Hindlimb muscle (tissue), 1 donor: ENCODE measurements around the gene PLS1. TPM values are rescaled to one million over a fixed set of nuclear protein-coding genes. Genes with fewer than 3 reads are reported as not detected.
"Not testable (repeated sequence)": the region's sequence is repeated elsewhere in the genome, so short reads cannot be mapped to it uniquely, and the experiment has no call there.

Experiments used
- DNase-seq: peaks from one replicate; pipeline ENCODE4 v3.0.0-alpha.2; 2013
- polyA plus RNA-seq: library from polyadenylated mRNA; unstranded; fragments of 120-200 nt; gene quantifications from one replicate; pipeline ENCODE4 v1.2.1, GENCODE V29; 2013; ENCODE audit not compliant: insufficient read length

The PLS1 gene, protein sequence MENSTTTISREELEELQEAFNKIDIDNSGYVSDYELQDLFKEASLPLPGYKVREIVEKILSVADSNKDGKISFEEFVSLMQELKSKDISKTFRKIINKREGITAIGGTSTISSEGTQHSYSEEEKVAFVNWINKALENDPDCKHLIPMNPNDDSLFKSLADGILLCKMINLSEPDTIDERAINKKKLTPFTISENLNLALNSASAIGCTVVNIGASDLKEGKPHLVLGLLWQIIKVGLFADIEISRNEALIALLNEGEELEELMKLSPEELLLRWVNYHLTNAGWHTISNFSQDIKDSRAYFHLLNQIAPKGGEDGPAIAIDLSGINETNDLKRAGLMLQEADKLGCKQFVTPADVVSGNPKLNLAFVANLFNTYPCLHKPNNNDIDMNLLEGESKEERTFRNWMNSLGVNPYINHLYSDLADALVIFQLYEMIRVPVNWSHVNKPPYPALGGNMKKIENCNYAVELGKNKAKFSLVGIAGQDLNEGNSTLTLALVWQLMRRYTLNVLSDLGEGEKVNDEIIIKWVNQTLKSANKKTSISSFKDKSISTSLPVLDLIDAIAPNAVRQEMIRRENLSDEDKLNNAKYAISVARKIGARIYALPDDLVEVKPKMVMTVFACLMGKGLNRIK
- 0.79 TPM for polyA plus RNA-seq

DNA sequence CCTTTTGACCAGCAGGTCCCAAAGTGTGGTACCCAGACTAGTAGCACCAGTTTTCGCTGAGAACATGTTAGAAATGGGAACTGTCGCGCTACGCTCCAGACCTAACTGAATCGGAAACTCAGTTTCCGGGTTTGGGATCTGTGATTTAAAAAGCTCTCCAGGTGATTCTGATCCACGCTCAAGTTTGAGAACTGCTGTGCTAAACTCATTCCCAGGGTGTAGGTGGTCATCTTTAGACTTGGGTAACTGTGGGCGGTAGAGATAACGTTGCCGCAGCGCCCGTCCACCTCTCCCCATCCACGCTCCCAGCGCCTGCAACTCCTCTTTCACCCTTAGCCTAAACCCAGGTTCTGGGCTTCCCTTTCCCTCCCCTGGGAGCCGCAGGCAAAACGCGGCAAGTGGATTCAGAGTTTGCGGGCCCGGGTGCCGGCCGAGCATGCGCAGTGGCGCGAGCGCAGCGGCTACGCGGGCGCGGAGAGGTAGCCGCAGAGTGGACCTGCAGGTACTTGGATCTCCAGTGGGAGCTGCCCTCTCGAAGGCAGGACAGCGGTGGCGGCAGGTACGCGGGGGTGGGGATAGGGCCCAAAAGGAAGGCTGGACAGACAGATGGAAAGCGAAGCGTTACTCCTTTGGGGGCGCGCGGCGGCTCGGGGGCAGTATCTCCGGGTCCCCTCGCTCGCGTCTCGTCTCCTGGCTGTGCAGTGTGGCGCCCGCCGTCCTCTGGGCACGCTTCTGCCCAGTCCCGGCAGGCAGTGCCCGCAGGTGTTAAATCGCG, at the start of gene PLS1:
TSS of gene PLS1 (plus strand) at position 443 of the 775 bp plus-strand sequence. CDS start 67,845 bp downstream, outside the sequence.
- DNase-seq, result peak; percentile 68

DNA sequence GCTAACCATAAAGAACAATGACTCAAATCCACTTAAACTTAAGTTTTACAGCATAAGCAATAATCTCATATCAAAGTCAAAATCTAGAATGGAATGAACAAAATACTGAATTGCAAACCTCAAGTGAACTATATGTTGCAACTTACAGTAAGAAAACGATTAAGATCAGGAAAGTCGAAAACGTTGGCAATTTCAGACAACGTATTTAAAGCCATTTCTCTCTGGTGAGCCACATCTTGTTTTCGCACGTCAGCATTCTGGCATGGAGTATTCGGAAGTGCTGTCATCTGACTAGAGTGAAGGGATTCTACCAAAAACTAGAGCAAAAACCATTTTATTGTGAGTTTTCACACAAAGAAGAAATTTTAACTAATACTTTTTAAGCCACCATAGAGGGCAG, 46.2 kb upstream of the PLS1 start:
- no peak for DNase-seq

DNA sequence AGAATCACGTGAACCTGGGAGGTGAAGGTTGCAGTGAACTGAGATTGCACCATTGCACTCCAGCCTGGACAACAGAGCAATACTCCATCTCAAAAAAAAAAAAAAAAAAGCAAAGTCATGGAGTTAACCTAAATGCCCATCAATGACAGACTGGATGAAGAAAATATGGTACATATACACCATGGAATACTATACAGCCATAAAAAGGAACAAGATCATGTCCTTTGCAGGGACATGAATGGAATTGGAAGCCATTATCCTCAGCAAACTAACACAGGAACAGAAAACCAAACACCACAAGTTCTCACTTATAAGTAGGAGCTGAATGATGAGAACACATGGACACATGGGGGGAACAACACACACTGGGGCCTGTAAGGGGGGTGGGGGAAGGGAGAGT, 43.6 kb upstream of the PLS1 start:
- not testable (repeated sequence) for DNase-seq

DNA sequence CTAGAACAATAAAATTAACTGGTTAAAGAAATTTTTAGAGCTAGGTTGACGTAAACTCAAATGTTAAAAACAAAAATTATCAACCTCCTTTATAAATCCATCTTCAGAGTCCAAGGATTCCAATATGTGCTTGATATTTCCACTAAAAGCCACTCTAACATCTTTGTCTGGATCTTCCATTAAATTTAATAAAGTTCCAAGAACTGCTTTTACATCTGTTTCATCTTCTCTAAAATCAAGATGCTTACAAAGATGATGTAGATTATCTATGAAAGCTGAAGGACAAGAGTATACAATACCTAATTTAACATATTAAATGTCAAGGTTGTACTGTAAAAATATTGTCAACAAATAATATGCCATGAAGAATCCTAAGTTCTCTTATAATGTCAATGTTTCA, 42.5 kb upstream of the PLS1 start:
- no peak for DNase-seq

DNA sequence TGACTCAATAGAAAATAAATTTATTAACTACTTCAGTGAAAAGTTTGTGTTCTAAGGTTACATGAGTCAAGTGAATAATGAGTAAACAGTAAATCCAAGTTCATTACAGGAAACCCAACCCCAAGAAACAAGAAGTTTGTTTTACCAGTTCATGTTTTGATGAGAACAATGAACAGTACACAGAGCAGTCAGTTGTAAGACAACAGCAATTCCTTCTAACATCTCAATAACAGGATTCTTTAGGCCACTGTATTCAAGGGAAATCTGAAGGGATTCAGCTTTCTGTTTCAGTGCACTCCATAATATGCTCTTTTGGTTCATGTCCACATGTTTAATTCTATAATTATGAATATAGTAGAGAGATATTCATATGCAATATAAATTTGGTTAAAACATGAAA, 36.1 kb upstream of the PLS1 start:
- no peak for DNase-seq

DNA sequence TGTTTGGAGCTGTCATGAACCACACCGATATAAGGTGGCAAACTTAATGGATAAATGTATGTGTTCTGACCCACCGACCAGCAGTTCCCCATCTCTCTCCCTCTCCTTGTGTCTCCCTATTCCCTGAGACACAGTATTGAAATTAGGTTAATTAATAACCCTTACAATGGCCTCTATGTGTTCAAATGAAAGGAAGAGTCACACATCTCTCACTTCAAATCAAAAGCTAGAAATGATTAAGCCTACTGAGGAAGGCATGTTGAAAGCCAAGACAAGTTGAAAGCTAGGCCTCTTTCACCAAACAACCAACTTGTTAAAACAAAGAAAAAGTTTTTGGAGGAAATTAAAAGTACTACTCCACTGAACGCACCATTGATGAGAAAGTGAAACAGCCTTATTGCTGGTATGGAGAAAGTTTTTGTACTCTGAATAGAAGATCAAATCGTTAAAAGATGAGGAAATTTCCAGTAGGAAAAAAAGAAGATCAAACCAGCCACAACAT, 32.6 kb upstream of the PLS1 start:
- no peak for DNase-seq

DNA sequence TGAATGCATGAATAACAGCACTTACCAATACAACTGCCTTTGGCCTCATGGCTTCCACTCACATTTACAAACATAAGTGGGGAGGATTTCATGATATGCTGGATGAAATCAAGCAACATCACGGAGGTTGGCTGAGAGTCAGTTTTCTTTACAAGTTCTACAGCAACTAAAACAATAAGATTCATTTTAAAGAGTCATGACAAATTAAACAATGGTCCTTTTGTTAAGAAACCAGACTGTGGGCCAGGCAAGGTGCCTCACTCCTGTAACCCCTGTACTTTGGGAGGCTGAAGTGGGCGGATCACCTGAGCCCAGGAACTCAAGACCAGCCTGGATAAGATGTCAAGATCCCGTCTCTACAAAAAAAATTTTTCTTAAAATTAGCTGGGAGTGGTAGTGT, 30.1 kb upstream of the PLS1 start:
- DNase-seq, result no peak

DNA sequence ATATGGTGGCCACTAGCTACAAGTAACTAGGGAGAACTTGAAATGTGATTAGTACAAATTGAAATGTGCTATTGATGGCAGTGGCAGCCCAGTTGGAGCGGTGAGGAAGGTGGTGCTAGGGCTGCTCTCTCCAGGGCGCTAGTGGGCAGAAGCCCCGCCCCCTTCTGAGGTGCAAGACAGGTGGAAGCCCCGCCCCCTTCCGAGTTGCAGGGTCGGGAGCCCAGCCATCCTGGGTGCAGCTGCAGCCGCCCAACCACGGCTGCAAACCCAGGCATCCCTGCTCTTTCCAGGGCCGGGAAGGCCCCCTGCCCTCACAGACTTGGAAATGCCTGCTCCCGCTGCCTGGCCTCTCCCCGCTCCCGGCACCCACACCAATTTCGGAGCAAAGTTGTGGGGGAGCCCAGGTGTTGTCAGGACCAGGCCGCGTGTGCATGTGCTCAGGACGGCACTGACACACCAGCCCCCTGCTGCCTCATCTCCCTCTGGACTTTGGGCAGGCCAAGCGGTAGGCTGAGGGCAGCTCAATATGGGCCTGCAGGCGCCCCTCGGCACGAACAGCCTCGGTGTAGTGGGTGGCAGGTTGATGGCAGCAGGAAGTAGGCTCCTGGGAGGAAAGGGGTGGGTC, 27.7 kb upstream of the PLS1 start:
- no peak for DNase-seq

DNA sequence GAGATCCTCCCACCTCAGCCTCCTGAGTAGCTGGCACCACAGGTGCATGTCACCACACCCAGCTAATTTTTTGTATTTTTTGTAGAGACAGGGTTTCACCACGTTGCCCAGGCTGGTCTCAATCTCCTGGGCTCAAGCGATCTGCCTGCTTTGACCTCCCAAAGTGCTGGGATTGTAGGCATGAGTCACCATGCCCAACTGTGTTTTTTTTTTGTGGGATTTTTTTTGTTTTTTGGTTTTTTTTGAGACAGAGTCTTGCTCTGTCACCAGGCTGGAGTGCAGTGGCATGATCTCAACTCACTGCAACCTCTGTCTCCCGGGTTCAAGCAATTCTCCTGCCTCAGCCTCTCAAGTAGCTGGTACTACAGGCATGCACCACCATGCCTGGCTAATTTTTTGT, 26.8 kb upstream of the PLS1 start:
- DNase-seq, result not testable (repeated sequence)

DNA sequence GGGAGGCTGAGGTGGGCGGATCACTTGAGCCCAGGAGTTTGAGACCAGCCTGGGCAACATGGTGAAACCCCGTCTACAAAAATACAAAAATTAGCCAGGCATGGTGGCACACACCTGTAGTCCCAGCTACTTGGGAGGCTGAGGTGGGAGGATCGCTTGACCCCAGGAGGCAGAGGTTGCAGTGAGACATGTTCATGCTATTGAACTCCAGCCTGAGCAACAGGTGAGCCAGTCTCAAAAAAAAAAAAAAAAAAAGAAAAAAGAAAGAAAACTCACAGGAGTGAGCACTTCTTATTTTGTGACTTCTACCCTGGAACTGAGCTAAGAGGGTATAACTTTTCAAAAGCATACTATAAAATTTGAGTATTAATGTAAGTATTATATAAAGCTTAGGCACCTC, 22.0 kb upstream of the PLS1 start:
- DNase-seq, result not testable (repeated sequence)

DNA sequence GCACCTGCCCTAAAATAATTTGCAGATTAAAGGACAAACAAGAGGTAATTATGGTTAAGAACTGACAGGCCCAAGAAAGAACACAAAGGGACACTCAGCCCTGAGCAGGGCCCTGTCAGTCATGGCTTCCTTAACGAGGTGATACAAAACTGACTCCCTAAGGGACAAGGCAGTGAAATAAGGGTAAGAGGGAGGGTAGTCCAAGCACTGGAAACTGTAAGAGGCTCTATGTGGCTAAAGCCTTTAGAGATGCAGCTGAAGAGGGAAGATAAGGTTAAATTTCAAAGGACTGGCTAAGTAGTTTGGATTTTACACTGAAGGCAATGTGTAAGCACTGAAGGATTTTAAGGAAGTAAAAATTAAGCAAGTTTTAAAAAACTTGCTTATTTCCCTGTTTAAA, 21.5 kb upstream of the PLS1 start:
- DNase-seq, result no peak

DNA sequence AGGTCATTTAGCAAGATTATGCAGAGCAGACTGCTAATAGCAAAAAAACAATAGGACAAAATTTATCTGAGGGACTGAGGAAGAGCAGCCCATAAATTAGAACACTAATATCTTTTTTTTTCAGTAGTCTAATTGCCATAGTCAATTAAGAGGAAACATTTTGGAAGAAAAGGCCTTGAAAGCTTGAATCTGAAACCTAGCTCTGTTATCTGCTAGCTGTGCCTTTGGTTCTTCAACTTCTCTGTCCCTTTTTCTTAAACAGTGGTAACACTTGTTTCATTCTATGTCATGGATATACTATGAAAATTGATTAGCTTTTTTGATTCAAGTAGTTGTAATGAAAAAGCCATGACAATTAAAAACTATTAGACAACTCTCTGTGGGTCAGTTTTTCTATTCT, 19.4 kb upstream of the PLS1 start:
- no peak for DNase-seq

DNA sequence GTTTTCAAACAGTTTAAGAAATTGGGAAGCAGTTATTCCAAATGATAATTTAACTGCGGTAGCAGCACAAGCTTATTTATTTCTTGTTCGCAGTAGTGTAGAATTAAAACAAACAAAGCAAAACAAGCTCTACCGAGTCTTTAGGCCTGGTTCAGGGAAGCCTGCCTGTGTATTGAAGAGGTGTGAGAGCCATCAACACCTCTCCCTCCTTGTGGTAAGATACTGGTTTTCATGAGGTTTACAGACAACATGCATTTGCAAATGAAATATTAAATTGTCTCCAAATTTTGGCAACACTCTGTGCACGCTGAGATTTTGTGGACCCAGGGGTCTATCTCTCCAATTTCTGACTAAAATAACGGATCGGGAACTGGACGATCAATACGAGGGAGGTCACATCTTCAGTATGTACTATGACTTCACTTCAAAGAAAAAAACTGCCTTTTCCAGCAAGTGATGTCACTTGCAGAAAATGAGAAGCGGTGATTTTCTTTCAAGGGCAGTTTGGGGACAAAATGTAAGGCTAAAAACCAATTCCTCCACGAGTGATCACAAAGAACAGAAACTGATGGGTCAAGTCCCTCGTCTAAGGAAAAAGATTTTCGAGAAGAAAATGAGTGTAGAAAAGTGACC, 18.4 kb upstream of the PLS1 start:
- no peak for DNase-seq

DNA sequence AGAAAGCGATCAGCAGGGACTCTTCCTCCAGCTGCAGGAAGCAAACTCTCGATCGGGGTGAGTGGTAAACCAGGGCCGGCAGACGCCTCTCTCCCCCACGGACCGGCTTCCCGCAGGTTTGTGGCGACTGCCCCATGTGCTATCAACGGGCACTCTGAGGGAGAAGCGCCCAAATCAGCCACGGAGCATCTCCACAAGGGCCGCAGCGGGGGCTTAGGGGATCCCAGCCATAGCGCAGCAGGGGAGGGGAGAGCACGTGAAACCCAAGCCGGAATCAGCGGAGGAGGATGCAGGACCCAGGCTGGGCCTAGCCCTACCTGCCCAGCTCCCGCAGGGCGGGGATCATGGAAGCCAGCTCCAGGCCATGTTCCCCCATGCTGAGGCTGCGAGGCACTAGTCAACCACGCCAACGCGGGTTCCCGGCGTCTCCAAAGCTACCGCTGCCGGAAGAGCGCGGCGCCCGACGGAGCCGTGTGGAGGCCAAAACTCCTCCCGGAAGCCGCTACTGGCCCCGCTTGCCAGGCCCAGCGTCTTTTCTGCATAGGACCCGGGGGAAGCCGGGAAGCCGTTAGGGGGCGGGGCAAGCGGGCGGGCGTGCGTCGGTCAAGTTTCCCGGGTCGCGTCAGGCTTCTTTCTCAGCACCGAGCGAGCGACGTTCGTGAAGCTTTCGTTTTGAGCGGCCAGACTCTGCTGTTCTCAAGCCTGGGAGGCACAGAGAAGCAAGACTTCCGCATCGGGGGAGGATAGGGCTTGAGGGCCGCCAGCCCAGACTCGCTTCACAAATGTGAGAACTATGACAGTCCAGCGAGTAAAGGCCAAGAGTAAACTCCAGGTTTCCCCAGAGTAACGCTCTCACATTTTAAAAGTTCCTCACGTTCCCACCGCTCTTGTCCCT, 17.6 kb upstream of the PLS1 start, which contains the start of gene ATR:
TSS of gene ATR (minus strand) at position 405 of the 895 bp plus-strand sequence. CDS start at position 376, 29 bp downstream.
- peak; percentile 98 for DNase-seq

DNA sequence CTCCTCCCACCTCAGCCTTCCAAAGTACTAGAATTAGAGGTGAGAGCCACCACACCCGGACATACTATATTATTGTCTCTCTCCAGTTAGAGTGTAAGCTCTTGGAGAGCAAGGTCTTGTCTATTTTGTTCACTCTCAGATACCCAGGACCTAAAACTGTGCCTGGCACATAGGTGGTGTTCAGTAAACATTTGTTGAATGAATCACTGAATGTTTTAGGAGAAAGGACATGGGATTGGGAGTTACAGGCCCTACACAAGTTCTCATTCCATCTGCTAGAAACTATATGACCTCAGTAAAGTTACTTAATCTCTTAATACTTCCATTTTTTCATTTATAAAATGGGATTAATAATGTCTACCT, 16.2 kb upstream of the PLS1 start:
- DNase-seq, result no peak

DNA sequence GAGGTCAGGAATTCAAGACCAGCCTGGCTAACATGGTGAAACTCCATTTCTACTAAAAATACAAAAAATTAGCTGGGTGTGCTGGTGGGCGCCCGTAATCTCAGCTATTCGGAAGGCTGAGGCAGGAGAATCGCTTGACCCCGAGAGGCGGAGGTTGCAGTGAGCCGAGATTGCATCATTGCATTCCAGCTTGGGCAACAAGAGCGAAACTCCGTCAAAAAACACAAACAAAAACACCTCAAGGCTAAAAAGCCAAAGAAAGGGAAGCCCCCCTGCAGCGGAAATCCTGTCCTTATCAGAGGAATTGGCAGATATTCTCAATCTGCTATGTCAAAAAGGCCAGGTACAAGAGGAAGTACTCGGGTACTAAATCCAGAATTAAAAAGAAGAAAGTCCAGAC, 15.1 kb upstream of the PLS1 start:
- DNase-seq, result not testable (repeated sequence)

DNA sequence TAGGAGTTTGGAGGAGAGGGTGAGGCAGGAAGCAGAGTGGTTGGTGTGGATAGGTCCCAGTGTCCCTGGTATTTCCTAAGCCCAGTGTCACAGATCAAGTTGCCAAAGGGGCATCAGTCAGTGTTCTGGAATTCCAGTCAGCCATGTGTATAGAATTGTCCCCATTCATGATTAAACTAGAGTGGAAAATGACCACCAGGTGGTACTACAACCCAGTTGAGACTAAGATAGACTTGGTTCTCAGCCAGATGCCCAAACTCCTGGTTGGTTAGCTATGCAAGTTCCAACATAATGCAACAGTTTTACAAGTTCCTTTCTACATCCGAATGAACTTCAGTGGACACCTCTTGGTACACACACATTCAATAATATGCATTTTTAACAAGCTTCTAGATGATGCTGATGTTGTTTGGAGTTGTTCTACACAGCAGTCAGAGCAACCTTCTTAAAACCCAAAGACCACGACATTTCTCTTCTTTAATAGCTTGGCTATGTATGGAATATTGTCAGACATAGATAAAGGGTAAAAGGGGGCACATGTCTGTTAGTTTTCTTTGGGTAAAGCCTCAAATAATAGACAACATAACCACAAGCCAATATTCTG, 9.3 kb upstream of the PLS1 start:
- DNase-seq, result peak; percentile 26

DNA sequence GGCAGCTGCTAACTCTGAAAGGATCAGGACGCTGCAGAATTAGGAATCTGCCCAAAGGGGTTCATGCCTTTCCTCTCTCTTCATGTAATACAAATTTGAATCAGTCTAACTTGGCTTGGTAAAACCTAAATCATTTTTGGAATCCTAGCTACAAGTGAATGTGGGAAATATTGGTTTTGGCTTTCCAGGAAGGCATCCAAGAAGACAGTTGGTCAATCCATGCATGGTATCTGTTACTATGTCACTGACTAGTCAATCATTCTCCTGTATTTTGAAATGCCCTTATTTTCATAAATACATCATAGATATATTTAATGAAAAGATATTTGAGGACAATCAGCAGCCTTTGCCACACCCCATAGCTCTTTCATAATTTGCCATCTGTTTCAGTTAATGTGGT, 7.5 kb upstream of the PLS1 start:
- DNase-seq, result no peak

DNA sequence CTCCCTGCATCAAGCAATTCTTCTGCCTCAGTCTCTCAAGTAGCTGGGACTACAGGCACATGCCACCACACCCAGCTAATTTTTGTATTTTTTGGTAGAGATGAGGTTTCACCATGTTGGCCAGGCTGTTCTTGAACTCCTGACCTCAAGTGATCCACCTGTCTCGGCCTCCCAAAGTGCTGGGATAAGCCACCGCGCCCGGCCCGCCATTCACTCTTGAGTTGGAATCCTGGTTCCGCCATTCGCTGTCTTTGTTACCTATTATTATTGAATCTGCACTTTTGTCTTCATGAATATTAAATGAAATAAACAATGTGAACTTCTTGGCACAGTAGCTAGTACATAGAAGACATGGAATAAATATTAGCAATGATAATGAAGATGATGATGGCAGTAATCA, 3.9 kb upstream of the PLS1 start:
- not testable (repeated sequence) for DNase-seq

DNA sequence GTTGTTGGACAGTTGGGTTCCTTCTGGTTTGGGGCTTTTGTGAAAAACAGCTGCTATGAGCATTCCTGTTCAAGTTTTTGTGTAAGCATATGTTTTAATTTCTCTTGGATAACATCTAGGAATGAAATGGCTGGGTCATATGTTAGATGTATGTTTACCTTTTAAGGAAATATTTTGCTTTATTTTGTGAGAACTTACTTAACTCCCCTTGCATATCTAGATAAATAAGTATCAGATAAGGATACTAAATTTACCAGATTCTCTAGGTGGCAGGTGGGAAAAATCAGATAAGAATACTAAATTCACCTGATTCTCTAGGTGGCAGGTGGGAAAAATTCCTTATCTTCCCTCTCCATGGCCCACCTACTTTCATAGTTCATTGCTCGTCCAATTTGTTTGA, 1.1 kb upstream of the PLS1 start:
- DNase-seq, result no peak

DNA sequence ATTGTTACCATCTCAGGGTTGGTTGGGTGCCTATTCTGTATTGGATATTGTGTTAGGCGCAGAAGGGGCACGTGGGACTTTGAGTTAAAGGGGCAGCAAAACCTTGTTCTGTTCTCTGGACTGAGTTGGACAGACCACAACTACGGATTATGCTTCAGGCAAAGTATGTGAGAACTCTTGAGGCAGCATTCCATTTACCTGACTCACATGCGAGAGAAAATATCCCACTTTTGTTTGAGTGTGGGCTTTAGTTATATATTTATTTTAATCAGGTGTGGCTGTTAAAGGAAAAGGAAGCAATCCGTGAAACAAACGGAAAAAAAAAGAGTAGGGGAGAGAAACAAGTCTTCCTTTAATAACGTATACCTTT, 627 bp upstream of the PLS1 start:
- DNase-seq, result no peak
